ENCODE data around the gene HNRNPL. TPM values are rescaled to one million over a fixed set of nuclear protein-coding genes. Genes with fewer than 3 reads are reported as not detected.

Gene HNRNPL
- total and polyA plus RNA-seq, 2 of the 8 experiments (the other 6 are each of a cell fraction or from before 2014, with no cell fraction given): 404 to 779 TPM

- H3K14ac ChIP-seq (ENCODE audit: insufficient read length): no peak overlapping the region
- no peak overlapping the region for H3K27ac ChIP-seq (ENCODE audit: low read depth, low read length)
- WGBS, 2 experiments (ENCODE audit: extremely low coverage in 1 of 2, insufficient coverage in 1 of 2, insufficient read length in 1 of 2, insufficient replicate concordance in 2 of 2, low coverage in 1 of 2, low lambda C conversion rate in 2 of 2, missing lambda C conversion rate in 1 of 2): 88% methylated on average over 5 of the region's 5 CpGs; no CpG with 5 or more reads in 1 of the 2 experiments
- no peak for DNase-seq (ENCODE audit: low read depth in 1 of 2, low spot score in 2 of 2)
- no peak overlapping the region for H4K8ac ChIP-seq (ENCODE audit: extremely low read depth, insufficient read depth, low read length)
- no peak for FAIRE-seq
- no peak overlapping the region for H2BK15ac ChIP-seq (ENCODE audit: low read length)
- no peak overlapping the region for H3K18ac ChIP-seq (ENCODE audit: extremely low read depth, low read length)
- no peak overlapping the region for H4K91ac ChIP-seq (replicated peaks; ENCODE audit: insufficient read length, low read length)
- H3K56ac ChIP-seq (replicated peaks; ENCODE audit: insufficient read length, low read depth, low read length): no peak overlapping the region
- H2BK5ac ChIP-seq (ENCODE audit: low read depth, low read length): no peak overlapping the region
- H3K23me2 ChIP-seq (ENCODE audit: low read depth, low read length): no peaks in the 10 kb centered on the region
- H3K79me1 ChIP-seq (ENCODE audit: low read depth, low read length): no peaks in the 10 kb centered on the region
- no peak overlapping the region for H2AK5ac ChIP-seq (ENCODE audit: low read depth, low read length)
- no peaks in the 10 kb centered on the region for H4K20me1 ChIP-seq (replicated peaks in 1 of 2; ENCODE audit: control insufficient read depth in 1 of 2, insufficient read depth in 2 of 2, low read length in 2 of 2)
- no peak overlapping the region; a peak in 1 of 4 replicates for H3K4me2 ChIP-seq (ENCODE audit: insufficient read depth in 1 of 2, low read depth in 2 of 2, low read length in 2 of 2)
- H3K27me3 ChIP-seq (replicated peaks in 1 of 4; ENCODE audit: control insufficient read depth in 3 of 4, extremely low read depth in 1 of 4, insufficient read depth in 3 of 4, low read length in 3 of 4): peaks cover 0 to 12% (median 3%) of the 10 kb centered on the region in 4 experiments; a peak in 4 of 7 replicates
- no peak overlapping the region for H2BK20ac ChIP-seq (ENCODE audit: low read length)
- no peak overlapping the region for H3K4me3 ChIP-seq (ENCODE audit: extremely low read depth in 1 of 4, insufficient read depth in 2 of 4, low read depth in 3 of 4, low read length in 4 of 4)
- no peaks in the 10 kb centered on the region for H3K79me2 ChIP-seq (ENCODE audit: control insufficient read depth in 1 of 2, insufficient read depth in 2 of 2, low read length in 2 of 2)
- ChIA-PET POLR2A (ENCODE audit: partially characterized antibody) (no interaction called here), CTCF (ENCODE audit: partially characterized antibody) (interaction anchor here (0.7 to 1.1 kb wide), 3 partner anchors 10 to 24 kb away, joined by 3 to 4 read pairs (median 3); no protein-coding TSS in a partner anchor)
- no peak overlapping the region for H3K23ac ChIP-seq (ENCODE audit: insufficient read length)
- no peak for TF ChIP-seq GABPA (IDR thresholded peaks at IDR 0.05; ENCODE audit: borderline replicate concordance, insufficient read depth, low read length)
- TF ChIP-seq CHD1 (IDR thresholded peaks at IDR 0.05; ENCODE audit: low read depth, low read length): no peak
- no peak for TF ChIP-seq CBX5 (IDR thresholded peaks at IDR 0.05; ENCODE audit: low read depth, low read length)
- TF ChIP-seq, protein P1, sequence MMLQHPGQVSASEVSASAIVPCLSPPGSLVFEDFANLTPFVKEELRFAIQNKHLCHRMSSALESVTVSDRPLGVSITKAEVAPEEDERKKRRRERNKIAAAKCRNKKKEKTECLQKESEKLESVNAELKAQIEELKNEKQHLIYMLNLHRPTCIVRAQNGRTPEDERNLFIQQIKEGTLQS (IDR thresholded peaks at IDR 0.05; ENCODE audit: insufficient read depth, low read depth, low read length): no peak
- H2AFZ ChIP-seq (ENCODE audit: low read length): no peak overlapping the region
- H3K9me3 ChIP-seq (ENCODE audit: insufficient read depth in 2 of 2, low read depth in 1 of 2, low read length in 1 of 2): no peaks in the 10 kb centered on the region; a peak in 1 of 4 replicates
- no peak overlapping the region for H2BK120ac ChIP-seq (replicated peaks; ENCODE audit: low read depth, low read length)
- no peaks in the 10 kb centered on the region for H3K36me3 ChIP-seq (ENCODE audit: control insufficient read depth in 2 of 4, insufficient read depth in 4 of 4, low read length in 3 of 4)
- no peak overlapping the region for H2BK12ac ChIP-seq (ENCODE audit: low read depth, low read length)
- no peak overlapping the region for H3K9ac ChIP-seq (replicated peaks in 1 of 4; ENCODE audit: extremely low read depth in 1 of 4, low read depth in 3 of 4, low read length in 3 of 4)
- no peak overlapping the region for H3K4ac ChIP-seq (replicated peaks; ENCODE audit: insufficient read length, low read depth, low read length)
- no peak overlapping the region for H4K5ac ChIP-seq (ENCODE audit: insufficient read length, low read depth, low read length)
- peaks cover 0 to 2% (median 0%) of the 10 kb centered on the region in 4 experiments; a peak in 1 of 7 replicates for H3K4me1 ChIP-seq (replicated peaks in 1 of 4; ENCODE audit: control insufficient read depth in 3 of 4, insufficient read depth in 4 of 4, low read length in 3 of 4)
These were observed 56.1 kb downstream of the HNRNPL start for GRCh38 chr19:38793671-38794070.

Data from H1 (cell line).